Measurements from ENCODE around the gene NPR1. TPM values are rescaled to one million over a fixed set of nuclear protein-coding genes. Genes with fewer than 3 reads are reported as not detected.

The NPR1 gene
- total RNA-seq, 6 experiments from 2014 or later = 0.05 TPM; not detected in 5

- H3K27me3 Mint-ChIP-seq (ENCODE audit: insufficient read depth) = no peaks in the 10 kb centered on the region
- peaks cover 29% of the 10 kb centered on the region for H3K4me1 Mint-ChIP-seq (ENCODE audit: low read depth)
- no peak overlapping the region for H3K4me3 Mint-ChIP-seq
- no peaks in the 10 kb centered on the region for H3K9me3 Mint-ChIP-seq
- H3K27ac Mint-ChIP-seq = no peak overlapping the region
- peaks cover 16% of the 10 kb centered on the region for H3K36me3 Mint-ChIP-seq (ENCODE audit: low read depth)
- no peak for TF ChIP-seq CTCF (IDR thresholded peaks at IDR 0.05)
- no peak for DNase-seq
Measured at GRCh38 chr1:153733970-153734369, 55.5 kb downstream of the NPR1 start.

GRCh38 chr1:153734396-153735089, 56.1 kb downstream of the NPR1 start:
- no peak for DNase-seq
- H3K9me3 Mint-ChIP-seq = no peaks in the 10 kb centered on the region
- no peaks in the 10 kb centered on the region for H3K27me3 Mint-ChIP-seq (ENCODE audit: insufficient read depth)
- TF ChIP-seq CTCF (IDR thresholded peaks at IDR 0.05) = no peak
- peak overlapping the region; percentile 9; the same call in 1 of the 2 replicates for H3K27ac Mint-ChIP-seq
- peaks cover 16% of the 10 kb centered on the region for H3K36me3 Mint-ChIP-seq (ENCODE audit: low read depth)
- H3K4me3 Mint-ChIP-seq = no peak overlapping the region
- peaks cover 23% of the 10 kb centered on the region for H3K4me1 Mint-ChIP-seq (ENCODE audit: low read depth)

- Mint-ChIP-seq H3K27ac (no peak overlapping the region), H3K36me3 (ENCODE audit: low read depth) (peaks cover 13% of the 10 kb centered on the region), H3K27me3 (ENCODE audit: insufficient read depth) (no peaks in the 10 kb centered on the region), H3K4me3 (no peak overlapping the region), H3K4me1 (ENCODE audit: low read depth) (peaks cover 18% of the 10 kb centered on the region), H3K9me3 (no peaks in the 10 kb centered on the region)
- DNase-seq = no peak
- TF ChIP-seq CTCF (IDR thresholded peaks at IDR 0.05) = no peak
Measured at GRCh38 chr1:153735090-153735420, 56.6 kb downstream of the NPR1 start.

GRCh38 chr1:153741986-153742385, 63.5 kb downstream of the NPR1 start:
- H3K27ac Mint-ChIP-seq = peak overlapping the region; percentile 40
- no peak for TF ChIP-seq CTCF (IDR thresholded peaks at IDR 0.05)
- H3K4me1 Mint-ChIP-seq (ENCODE audit: low read depth) = peaks cover 21% of the 10 kb centered on the region

GRCh38 chr1:153742411-153743142, 64.1 kb downstream of the NPR1 start:
- no peak overlapping the region for H3K4me3 Mint-ChIP-seq
- H3K36me3 Mint-ChIP-seq (ENCODE audit: low read depth) = peaks cover 22% of the 10 kb centered on the region
- peak; percentile 40 for DNase-seq
- H3K4me1 Mint-ChIP-seq (ENCODE audit: low read depth) = peaks cover 21% of the 10 kb centered on the region
- H3K9me3 Mint-ChIP-seq = no peaks in the 10 kb centered on the region
- no peaks in the 10 kb centered on the region for H3K27me3 Mint-ChIP-seq (ENCODE audit: insufficient read depth)
- peak overlapping the region; percentile 40 for H3K27ac Mint-ChIP-seq
- TF ChIP-seq CTCF (IDR thresholded peaks at IDR 0.05) = no peak

More at GRCh38 chr1:153741986-153742385, 63.5 kb downstream of the NPR1 start:
- H3K27me3 Mint-ChIP-seq (ENCODE audit: insufficient read depth) = no peaks in the 10 kb centered on the region
- H3K4me3 Mint-ChIP-seq = no peak overlapping the region
- no peaks in the 10 kb centered on the region for H3K9me3 Mint-ChIP-seq
- DNase-seq = no peak
- peaks cover 22% of the 10 kb centered on the region for H3K36me3 Mint-ChIP-seq (ENCODE audit: low read depth)

Small RNAs within 50 kb of the gene (microRNA-seq; reads per million reads assigned to microRNA genes)
- not detected for gene MIR8083

Other genes starting within 250 kb of the NPR1 start
- not detected for gene S100A7, start 218.0 kb upstream of the NPR1 start, total RNA-seq (2021; fragmentation: NEBNext Ultra II Directional; extraction: Animal tissue kit (Norgen Biotek cat#: 25700))
- 1,000 to 10,000 TPM; 1,971 to 2,311 (median 2,129) TPM for gene S100A6, start 142.7 kb upstream of the NPR1 start, total RNA-seq (2021; fragmentation: NEBNext Ultra II Directional; extraction: Animal tissue kit (Norgen Biotek cat#: 25700))
- 1 to 10 TPM in 1 of 6 experiments, under 1 TPM in 5; 0.40 to 1.2 (median 0.71) TPM for gene S100A5, start 137.8 kb upstream of the NPR1 start, total RNA-seq (2021; fragmentation: NEBNext Ultra II Directional; extraction: Animal tissue kit (Norgen Biotek cat#: 25700))
- gene S100A4, start 132.9 kb upstream of the NPR1 start, total RNA-seq (2021; fragmentation: NEBNext Ultra II Directional; extraction: Animal tissue kit (Norgen Biotek cat#: 25700)) = 100 to 1,000 TPM; 394 to 846 (median 814) TPM
- 1 to 10 TPM; 3.4 to 5.6 (median 5.1) TPM for gene S100A3, start 129.4 kb upstream of the NPR1 start, total RNA-seq (2021; fragmentation: NEBNext Ultra II Directional; extraction: Animal tissue kit (Norgen Biotek cat#: 25700))
- 10 to 100 TPM in 4 of 6 experiments, 1 to 10 TPM in 2; 7.4 to 12.5 (median 10.4) TPM for gene S100A2, start 112.8 kb upstream of the NPR1 start, total RNA-seq (2021; fragmentation: NEBNext Ultra II Directional; extraction: Animal tissue kit (Norgen Biotek cat#: 25700))
- gene S100A16, start 65.6 kb upstream of the NPR1 start, total RNA-seq (2021; fragmentation: NEBNext Ultra II Directional; extraction: Animal tissue kit (Norgen Biotek cat#: 25700)) = 100 to 1,000 TPM; 235 to 351 (median 258) TPM
- gene S100A14, start 62.4 kb upstream of the NPR1 start, total RNA-seq (2021; fragmentation: NEBNext Ultra II Directional; extraction: Animal tissue kit (Norgen Biotek cat#: 25700)) = under 1 TPM in 1 of 6 experiments, not detected in 5; 0.54 TPM
- gene S100A13, start 51.2 kb upstream of the NPR1 start, total RNA-seq (2021; fragmentation: NEBNext Ultra II Directional; extraction: Animal tissue kit (Norgen Biotek cat#: 25700)) = 100 to 1,000 TPM; 162 to 225 (median 208) TPM
- gene S100A1, start 50.3 kb upstream of the NPR1 start, total RNA-seq (2021; fragmentation: NEBNext Ultra II Directional; extraction: Animal tissue kit (Norgen Biotek cat#: 25700)) = under 1 TPM in 3 of 6 experiments, not detected in 3; 0.59 to 0.96 (median 0.82) TPM
- gene CHTOP, start 44.6 kb upstream of the NPR1 start, total RNA-seq (2021; fragmentation: NEBNext Ultra II Directional; extraction: Animal tissue kit (Norgen Biotek cat#: 25700)) = 10 to 100 TPM; 48.1 to 57.9 (median 53.9) TPM
- 10 to 100 TPM; 40.7 to 46.7 (median 42.4) TPM for gene SNAPIN, start 20.0 kb upstream of the NPR1 start, total RNA-seq (2021; fragmentation: NEBNext Ultra II Directional; extraction: Animal tissue kit (Norgen Biotek cat#: 25700))
- 100 to 1,000 TPM; 127 to 169 (median 156) TPM for gene ILF2, start 7.7 kb upstream of the NPR1 start, total RNA-seq (2021; fragmentation: NEBNext Ultra II Directional; extraction: Animal tissue kit (Norgen Biotek cat#: 25700))
- gene INTS3, start 49.4 kb downstream of the NPR1 start, total RNA-seq (2021; fragmentation: NEBNext Ultra II Directional; extraction: Animal tissue kit (Norgen Biotek cat#: 25700)) = 10 to 100 TPM; 33.6 to 43.8 (median 36.4) TPM
- 1 to 10 TPM; 5.0 to 7.0 (median 6.1) TPM for gene SLC27A3, start 96.7 kb downstream of the NPR1 start, total RNA-seq (2021; fragmentation: NEBNext Ultra II Directional; extraction: Animal tissue kit (Norgen Biotek cat#: 25700))
- gene GATAD2B, start 244.3 kb downstream of the NPR1 start, total RNA-seq (2021; fragmentation: NEBNext Ultra II Directional; extraction: Animal tissue kit (Norgen Biotek cat#: 25700)) = 10 to 100 TPM; 29.3 to 40.9 (median 38.4) TPM

All from HFFc6 (cell line).